ENCODE results near the gene TGFBR3. TPM values are rescaled to one million over a fixed set of nuclear protein-coding genes. Genes with fewer than 3 reads are reported as not detected.

Gene TGFBR3
- polyA plus RNA-seq, 1 donor (not counting 4 experiments of a cell fraction or from before 2014, with no cell fraction given): 1.2 TPM

GRCh38 chr1:91913018-91913417 is 27.1 kb upstream of the TGFBR3 start:
- dilution Hi-C loops (cut with MboI; ENCODE audit: extremely low pct_ligation_motif_present, low sequenced_read_pairs): no loop called here
- H3K4me3 ChIP-seq (ENCODE audit: control insufficient read depth in 2 of 3, extremely low read depth in 1 of 3, insufficient read depth in 2 of 3, low read depth in 1 of 3, low read length in 3 of 3): no peak overlapping the region
- H3K4me2 ChIP-seq (ENCODE audit: control insufficient read depth, extremely low read depth, insufficient read depth, low read depth, low read length): no peak overlapping the region
- H3K79me2 ChIP-seq (ENCODE audit: control insufficient read depth, insufficient read depth, low read length): no peaks in the 10 kb centered on the region
- H3K9me1 ChIP-seq (ENCODE audit: control insufficient read depth, extremely low read depth, insufficient read depth, low read length): no peaks in the 10 kb centered on the region
- no peak for DNase-seq (ENCODE audit: low read depth, low spot score)
- no peaks in the 10 kb centered on the region for H4K20me1 ChIP-seq (ENCODE audit: control insufficient read depth, extremely low read depth, insufficient read depth, low read length)
- no peaks in the 10 kb centered on the region for H3K36me3 ChIP-seq (ENCODE audit: control insufficient read depth in 2 of 2, extremely low read depth in 1 of 2, insufficient read depth in 2 of 2, low read length in 2 of 2)
- H3K4me1 ChIP-seq (ENCODE audit: control insufficient read depth, extremely low read depth, insufficient read depth, low read length): no peaks in the 10 kb centered on the region
- H3K27me3 ChIP-seq (ENCODE audit: control insufficient read depth, extremely low read depth, insufficient read depth, low read length): no peaks in the 10 kb centered on the region
- H3K9ac ChIP-seq (ENCODE audit: control insufficient read depth, extremely low read depth, insufficient read depth, low read length): no peak overlapping the region
- H3K9me3 ChIP-seq (ENCODE audit: control insufficient read depth, low read depth, low read length): no peaks in the 10 kb centered on the region
- no peak for FAIRE-seq
- no peak overlapping the region for H2AFZ ChIP-seq (ENCODE audit: control insufficient read depth, low read length)
- TF ChIP-seq EZH2 (IDR thresholded peaks at IDR 0.05; ENCODE audit: low read length) (no peak), CTCF (optimal IDR thresholded peaks at IDR 0.05 in 1 of 3, IDR thresholded peaks at IDR 0.05 in 1 of 3, conservative IDR thresholded peaks at IDR 0.05 in 1 of 3; ENCODE audit: extremely low read depth in 1 of 3, insufficient read depth in 2 of 3, low read length in 3 of 3) (no peak)
- H3K27ac ChIP-seq (ENCODE audit: control insufficient read depth, insufficient read depth, low read length): no peak overlapping the region

DNA sequence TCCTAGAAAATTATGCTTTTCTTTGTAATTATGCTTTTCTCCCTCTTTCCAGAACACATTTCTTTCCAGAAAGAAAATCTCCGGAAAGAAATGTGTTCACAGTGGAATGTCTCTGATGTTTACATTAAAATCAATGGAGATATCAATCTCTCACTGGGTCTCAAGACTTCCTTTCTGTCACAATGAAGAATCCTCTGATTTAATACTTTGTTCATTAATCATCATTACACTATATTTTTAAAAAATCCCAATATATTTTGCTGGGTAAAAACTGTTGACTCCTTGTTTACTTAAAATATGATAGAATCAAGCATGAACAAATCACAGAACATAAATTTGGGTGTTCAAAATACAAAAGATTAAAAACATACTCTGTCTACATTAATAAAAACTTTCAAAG is 26.3 kb upstream of the TGFBR3 start:
- DNase-seq (ENCODE audit: low read depth, low spot score): no peak
- no peaks in the 10 kb centered on the region for H4K20me1 ChIP-seq (ENCODE audit: control insufficient read depth, extremely low read depth, insufficient read depth, low read length)
- H3K9me3 ChIP-seq (ENCODE audit: control insufficient read depth, low read depth, low read length): no peaks in the 10 kb centered on the region
- no peaks in the 10 kb centered on the region for H3K36me3 ChIP-seq (ENCODE audit: control insufficient read depth in 2 of 2, extremely low read depth in 1 of 2, insufficient read depth in 2 of 2, low read length in 2 of 2)
- no peaks in the 10 kb centered on the region for H3K27me3 ChIP-seq (ENCODE audit: control insufficient read depth, extremely low read depth, insufficient read depth, low read length)
- FAIRE-seq: no peak
- dilution Hi-C loops (cut with MboI; ENCODE audit: extremely low pct_ligation_motif_present, low sequenced_read_pairs): no loop called here
- no peak overlapping the region for H3K4me3 ChIP-seq (ENCODE audit: control insufficient read depth in 2 of 3, extremely low read depth in 1 of 3, insufficient read depth in 2 of 3, low read depth in 1 of 3, low read length in 3 of 3)
- TF ChIP-seq EZH2 (IDR thresholded peaks at IDR 0.05; ENCODE audit: low read length): no peak
- TF ChIP-seq CTCF (optimal IDR thresholded peaks at IDR 0.05 in 1 of 3, IDR thresholded peaks at IDR 0.05 in 1 of 3, conservative IDR thresholded peaks at IDR 0.05 in 1 of 3; ENCODE audit: extremely low read depth in 1 of 3, insufficient read depth in 2 of 3, low read length in 3 of 3): no peak
- H3K9me1 ChIP-seq (ENCODE audit: control insufficient read depth, extremely low read depth, insufficient read depth, low read length): no peaks in the 10 kb centered on the region
- no peaks in the 10 kb centered on the region for H3K79me2 ChIP-seq (ENCODE audit: control insufficient read depth, insufficient read depth, low read length)
- no peaks in the 10 kb centered on the region for H3K4me1 ChIP-seq (ENCODE audit: control insufficient read depth, extremely low read depth, insufficient read depth, low read length)
- no peak overlapping the region for H3K27ac ChIP-seq (ENCODE audit: control insufficient read depth, insufficient read depth, low read length)
- no peak overlapping the region for H3K4me2 ChIP-seq (ENCODE audit: control insufficient read depth, extremely low read depth, insufficient read depth, low read depth, low read length)
- no peak overlapping the region for H2AFZ ChIP-seq (ENCODE audit: control insufficient read depth, low read length)
- H3K9ac ChIP-seq (ENCODE audit: control insufficient read depth, extremely low read depth, insufficient read depth, low read length): no peak overlapping the region

All from keratinocyte (primary cell).